Loucy (cell line): Measurements from ENCODE around the gene ADCY5.

ENCODE experiments used
- CTCF ChIP-seq: fragments of 200-600 bp; sonication (generic); conservative IDR thresholded peaks from 2 replicates; pipeline ENCODE4 v1.5.1; 2014; ENCODE audit warnings: mild to moderate bottlenecking, antibody characterized with exemption, low read length
- EZH2phosphoT487 ChIP-seq: fragments of 200-600 bp; IDR thresholded peaks from 2 replicates; pipeline ENCODE4 v1.6.1; 2018; ENCODE audit warnings: antibody characterized with exemption, mild to moderate bottlenecking, moderate library complexity, borderline replicate concordance

DNA sequence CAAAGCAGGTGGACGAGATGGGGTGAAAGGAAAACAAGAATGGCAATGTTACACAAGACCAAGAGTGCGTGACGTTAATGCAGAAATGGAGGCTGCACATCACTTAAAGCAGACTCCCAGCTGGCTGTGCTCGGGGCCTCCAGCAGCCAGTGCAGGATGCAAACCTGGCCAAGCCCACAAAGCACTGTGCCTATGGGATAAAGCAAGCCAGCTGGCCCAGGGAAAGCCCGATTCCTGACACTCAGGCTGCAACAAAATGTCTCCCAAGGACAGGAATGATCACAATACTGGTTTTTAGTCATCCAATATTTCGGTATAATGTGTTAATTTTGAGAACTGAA, 161.0 kb downstream of the ADCY5 start:
- TF ChIP-seq CTCF (no peak), EZH2phosphoT487 (no peak)
